WERI-Rb-1 (cell line): ENCODE data around the gene LGALS3.

Source experiments
- DNase-seq: peaks from one replicate; pipeline ENCODE4 v3.0.0-alpha.2; 2020
- H3K27ac ChIP-seq: fragments of 250-450 bp; sonication (Bioruptor Pico); 2 replicates; pipeline ENCODE4 v1.5.1; 2020; ENCODE audit warnings: mild to moderate bottlenecking, moderate library complexity
- H3K27me3 ChIP-seq: fragments of 250-450 bp; sonication (Bioruptor Pico); 2 replicates; pipeline ENCODE4 v1.5.1; 2021; ENCODE audit warnings: mild to moderate bottlenecking, low read depth, moderate library complexity; ENCODE audit not compliant: insufficient read depth, severe bottlenecking
- H3K36me3 ChIP-seq: fragments of 250-450 bp; sonication (Bioruptor Pico); 2 replicates; pipeline ENCODE4 v1.5.1; 2020; ENCODE audit warnings: mild to moderate bottlenecking, moderate library complexity
- H3K4me3 ChIP-seq: 2 replicates; pipeline ENCODE4 v1.5.1; 2011; ENCODE audit warnings: low read depth, mild to moderate bottlenecking, control low read depth, low read length
- H3K9me3 ChIP-seq: fragments of 250-450 bp; sonication (Bioruptor Pico); 2 replicates; pipeline ENCODE4 v1.5.1; 2021; ENCODE audit warnings: mild to moderate bottlenecking, moderate library complexity; ENCODE audit not compliant: severe bottlenecking
- CTCF ChIP-seq: IDR thresholded peaks from 2 replicates; pipeline ENCODE4 v1.5.1; 2011; ENCODE audit warnings: low read depth, mild to moderate bottlenecking, control low read depth, inconsistent platforms, low read length

The LGALS3 gene

GRCh38 chr14:55146425-55146824, 17.4 kb downstream of the LGALS3 start:
- H3K27me3 ChIP-seq = no peaks in the 10 kb centered on the region
- peaks cover 47% of the 10 kb centered on the region for H3K36me3 ChIP-seq
- H3K9me3 ChIP-seq = no peaks in the 10 kb centered on the region
- H3K27ac ChIP-seq = no peak overlapping the region
- DNase-seq = no peak
- H3K4me3 ChIP-seq = no peak overlapping the region
- no peak for TF ChIP-seq CTCF

- Histone ChIP-seq H3K36me3 (peaks cover 54% of the 10 kb centered on the region), H3K4me3 (no peak overlapping the region)
- no peak for DNase-seq
These were observed 22.5 kb downstream of the LGALS3 start for GRCh38 chr14:55151601-55152000.

GRCh38 chr14:55152052-55152753, 23.2 kb downstream of the LGALS3 start:
- Histone ChIP-seq H3K36me3 (peaks cover 54% of the 10 kb centered on the region), H3K27ac (no peak overlapping the region), H3K4me3 (no peak overlapping the region), H3K27me3 (no peaks in the 10 kb centered on the region), H3K9me3 (no peaks in the 10 kb centered on the region)
- TF ChIP-seq CTCF = no peak
- DNase-seq = no peak

More at GRCh38 chr14:55151601-55152000, 22.5 kb downstream of the LGALS3 start:
- Histone ChIP-seq H3K27me3 (no peaks in the 10 kb centered on the region), H3K27ac (no peak overlapping the region), H3K9me3 (no peaks in the 10 kb centered on the region)
- no peak for TF ChIP-seq CTCF

- peaks cover 46% of the 10 kb centered on the region for H3K36me3 ChIP-seq
- TF ChIP-seq CTCF = no peak
These were observed 24.9 kb downstream of the LGALS3 start for GRCh38 chr14:55153951-55154350.

GRCh38 chr14:55157080-55157479, 28.0 kb downstream of the LGALS3 start:
- H3K4me3 ChIP-seq = no peak overlapping the region
- TF ChIP-seq CTCF = no peak
- no peaks in the 10 kb centered on the region for H3K27me3 ChIP-seq
- no peaks in the 10 kb centered on the region for H3K9me3 ChIP-seq
- no peak for DNase-seq
- peaks cover 40% of the 10 kb centered on the region for H3K36me3 ChIP-seq
- H3K27ac ChIP-seq = no peak overlapping the region

More at GRCh38 chr14:55153951-55154350, 24.9 kb downstream of the LGALS3 start:
- no peak for DNase-seq
- no peaks in the 10 kb centered on the region for H3K27me3 ChIP-seq
- H3K4me3 ChIP-seq = no peak overlapping the region
- no peaks in the 10 kb centered on the region for H3K9me3 ChIP-seq
- no peak overlapping the region for H3K27ac ChIP-seq

- H3K27me3 ChIP-seq = no peaks in the 10 kb centered on the region
- no peak overlapping the region for H3K27ac ChIP-seq
- DNase-seq = no peak
- no peak overlapping the region for H3K4me3 ChIP-seq
- TF ChIP-seq CTCF = no peak
- peaks cover 40% of the 10 kb centered on the region for H3K36me3 ChIP-seq
- no peaks in the 10 kb centered on the region for H3K9me3 ChIP-seq
These were observed 29.4 kb downstream of the LGALS3 start for GRCh38 chr14:55158412-55158811.
